ENCODE results near the gene IFT43.

The IFT43 gene

DNA sequence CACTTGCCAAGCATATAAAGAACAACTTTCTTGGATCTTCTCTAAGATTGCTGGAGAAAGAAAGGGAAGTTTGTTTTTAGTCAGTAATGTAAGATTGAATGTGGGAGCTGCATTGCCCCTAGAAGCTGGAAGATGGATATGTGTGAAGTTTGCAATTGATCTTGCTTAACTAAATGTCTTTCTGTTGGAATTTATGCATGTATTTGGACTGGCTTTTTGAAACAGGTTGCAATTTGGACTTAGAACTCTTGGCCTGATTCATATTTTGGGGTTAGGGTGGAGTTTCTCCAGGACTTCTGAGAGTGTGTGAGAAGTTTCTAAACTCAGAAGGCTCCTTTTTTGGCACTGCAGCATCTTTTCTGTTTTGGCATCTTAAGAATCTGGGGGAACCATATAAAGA lies 26.4 kb downstream of the IFT43 start:
- TF ChIP-seq CTCF (IDR thresholded peaks at IDR 0.05) = no peak
- no peak for DNase-seq (ENCODE audit: low spot score)
- Histone ChIP-seq H3K27ac (peak overlapping the region; percentile 86 to 87), H3K4me3 (no peak overlapping the region)

DNA sequence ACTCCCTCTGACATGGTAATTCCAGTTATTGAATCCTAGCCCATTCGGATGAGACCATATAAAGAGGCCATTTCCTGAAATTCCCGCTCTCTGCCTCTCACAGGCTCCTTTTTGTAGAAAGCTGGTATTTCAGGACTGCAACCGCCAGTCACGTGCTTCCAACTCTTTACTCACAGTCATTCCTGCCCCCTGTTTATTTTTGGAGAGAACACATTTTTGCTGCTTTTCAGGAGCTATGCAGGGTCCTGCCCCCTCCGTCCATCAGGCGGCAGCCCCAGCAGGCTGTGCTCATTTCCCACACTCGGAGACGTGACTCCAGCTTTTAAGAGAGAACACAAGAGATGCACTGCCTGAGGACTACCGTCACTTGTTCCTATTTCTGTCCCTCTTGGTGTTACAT lies 26.8 kb downstream of the IFT43 start:
- Histone ChIP-seq H3K27ac (peak overlapping the region; percentile 86 to 87), H3K4me3 (no peak overlapping the region)
- DNase-seq (ENCODE audit: low spot score) = peak; percentile 93
- TF ChIP-seq CTCF (IDR thresholded peaks at IDR 0.05) = no peak

GRCh38 chr14:76015191-76015590 lies 29.6 kb downstream of the IFT43 start:
- peak overlapping the region in 1 of 2 donors; percentile 87 for H3K27ac ChIP-seq
- no peak overlapping the region for H3K4me3 ChIP-seq
- no peak for DNase-seq (ENCODE audit: low spot score)
- TF ChIP-seq CTCF (IDR thresholded peaks at IDR 0.05) = no peak

DNA sequence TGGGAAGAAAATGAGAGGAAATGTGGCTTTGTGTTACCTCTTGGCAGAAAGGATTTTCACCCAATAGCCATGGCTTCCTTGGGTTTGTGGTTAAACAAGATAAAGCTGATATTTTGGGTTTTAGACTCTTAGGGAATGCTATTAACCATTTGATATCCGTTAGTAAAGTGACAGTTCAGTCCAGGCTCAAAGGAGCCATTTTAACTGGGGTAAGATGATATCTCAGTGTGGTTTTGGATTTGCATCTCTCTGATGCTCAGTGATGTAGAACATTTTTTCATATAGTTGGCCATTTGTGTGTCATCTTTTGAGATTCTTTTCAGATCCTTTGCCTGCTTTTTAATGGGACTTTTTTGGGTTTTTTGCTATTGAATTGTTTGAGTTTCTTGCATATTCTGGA lies 30.1 kb downstream of the IFT43 start:
- TF ChIP-seq CTCF (IDR thresholded peaks at IDR 0.05) = no peak
- DNase-seq (ENCODE audit: low spot score) = no peak
- peak overlapping the region in 1 of 2 donors; percentile 35 for H3K27ac ChIP-seq
- H3K4me3 ChIP-seq = no peak overlapping the region

GRCh38 chr14:76019676-76020075 lies 34.1 kb downstream of the IFT43 start:
- no peak for TF ChIP-seq CTCF (IDR thresholded peaks at IDR 0.05)
- no peak for DNase-seq (ENCODE audit: low spot score)
- Histone ChIP-seq H3K4me3 (no peak overlapping the region), H3K27ac (no peak overlapping the region)

- Histone ChIP-seq H3K4me3 (no peak overlapping the region), H3K27ac (no peak overlapping the region)
- no peak for DNase-seq (ENCODE audit: low spot score)
- TF ChIP-seq CTCF (IDR thresholded peaks at IDR 0.05) = no peak
These were observed 37.4 kb downstream of the IFT43 start for GRCh38 chr14:76022991-76023390.

GRCh38 chr14:76023757-76024156 lies 38.2 kb downstream of the IFT43 start:
- DNase-seq (ENCODE audit: low spot score) = no peak
- Histone ChIP-seq H3K27ac (no peak overlapping the region), H3K4me3 (no peak overlapping the region)
- no peak for TF ChIP-seq CTCF (IDR thresholded peaks at IDR 0.05)

Measured in coronary artery (tissue), 2 donors.